ENCODE measurements around the gene DLL3.

The DLL3 gene

DNA sequence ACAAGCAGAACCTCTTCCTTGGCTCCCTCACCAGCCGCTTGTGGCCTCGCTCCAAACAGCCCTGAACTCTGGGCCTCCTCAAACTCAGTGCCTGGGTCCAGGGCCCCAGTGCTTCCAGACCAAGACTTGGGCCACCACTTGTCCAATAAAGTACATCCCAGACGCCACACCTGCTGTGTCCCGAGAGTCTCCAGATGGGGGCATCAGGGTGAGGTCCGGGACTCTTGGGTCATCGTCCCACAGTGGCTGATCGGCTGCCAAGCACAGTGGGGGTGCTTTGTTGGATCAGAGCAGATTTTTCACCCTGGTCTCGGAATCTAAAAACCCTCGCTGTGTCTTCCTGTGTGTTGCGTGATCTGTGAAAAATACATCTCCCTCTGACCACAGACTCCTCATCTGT lies 9.0 kb upstream of the DLL3 start:
- DNase-seq, result no peak

DNA sequence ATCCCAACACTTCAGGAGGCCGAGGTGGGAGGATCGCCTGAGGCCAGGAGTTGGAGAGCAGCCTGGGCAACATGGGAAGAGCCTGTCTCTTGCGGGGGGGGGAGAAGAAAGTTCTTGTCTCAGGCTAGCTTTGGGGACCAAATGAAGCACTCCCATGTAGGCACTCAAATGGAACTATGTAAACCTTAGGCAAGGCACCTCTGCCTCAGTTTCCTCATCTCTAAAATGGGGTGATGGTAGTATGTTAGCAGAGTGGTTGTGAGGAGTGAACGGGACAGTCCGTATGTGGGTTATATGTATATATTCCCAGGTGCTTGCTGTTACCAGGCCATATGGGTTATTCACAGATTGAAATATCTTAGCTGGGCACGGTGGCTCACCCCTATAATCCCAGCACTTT lies 6.5 kb upstream of the DLL3 start:
- no peak for DNase-seq

DNA sequence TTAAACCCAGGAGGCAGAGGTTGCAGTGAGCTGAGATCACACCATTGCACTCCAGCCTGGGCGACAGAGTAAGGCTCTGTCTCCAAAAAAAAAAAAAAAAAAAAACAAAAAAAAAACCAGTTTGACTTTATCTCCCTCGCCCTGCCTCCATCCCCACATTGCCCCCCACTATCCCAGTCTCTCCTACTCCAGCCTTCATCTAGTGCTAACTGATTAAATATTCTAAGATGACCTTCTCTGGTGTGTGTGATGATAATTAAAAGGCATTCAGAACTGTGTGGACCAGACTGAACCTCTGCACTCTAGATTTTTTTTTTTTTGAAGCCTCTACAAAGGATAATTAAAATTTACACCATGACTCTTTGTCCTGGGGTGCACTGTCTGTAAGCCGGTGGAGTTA lies 6.0 kb upstream of the DLL3 start:
- DNase-seq, result no peak

DNA sequence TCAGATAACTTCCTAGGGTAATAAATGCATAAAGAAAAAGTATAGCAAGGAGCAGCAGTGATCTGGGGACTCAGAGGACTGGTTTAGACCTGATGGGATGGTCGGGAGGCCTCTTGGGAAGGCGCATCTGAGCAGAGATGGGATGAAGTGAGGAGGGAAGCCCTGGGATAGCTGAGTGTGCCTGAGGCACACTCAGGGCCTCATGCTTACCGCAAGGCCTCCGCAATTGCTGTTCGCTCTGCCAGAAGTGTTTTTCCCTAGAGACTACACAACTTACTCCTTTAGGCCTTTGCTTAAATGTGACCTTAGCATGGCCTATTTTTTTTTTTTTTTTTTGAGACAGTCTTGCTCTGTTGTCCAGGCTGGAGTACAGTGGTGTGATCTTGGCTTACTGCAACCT lies 4.1 kb upstream of the DLL3 start:
- DNase-seq, result no peak

DNA sequence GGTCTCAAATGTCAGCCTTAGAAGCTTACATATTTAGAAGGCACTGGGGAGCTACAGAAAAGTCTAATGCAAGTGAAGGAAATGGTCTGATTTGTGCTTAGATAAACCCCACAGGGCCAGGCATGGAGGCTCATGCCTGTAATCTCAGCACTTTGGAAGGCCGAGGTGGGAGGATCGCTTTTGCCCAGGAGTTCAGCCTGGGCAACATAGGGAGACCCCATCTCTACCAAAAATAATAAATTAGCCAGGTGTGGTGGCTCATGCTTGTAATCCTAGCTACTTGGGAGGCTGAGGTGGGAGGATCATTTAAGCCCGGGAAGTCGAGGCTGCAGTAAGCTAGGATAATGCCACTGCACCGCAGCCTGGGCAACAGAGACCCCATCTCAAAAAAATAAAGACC lies 2.7 kb upstream of the DLL3 start:
- DNase-seq, result no peak

DNA sequence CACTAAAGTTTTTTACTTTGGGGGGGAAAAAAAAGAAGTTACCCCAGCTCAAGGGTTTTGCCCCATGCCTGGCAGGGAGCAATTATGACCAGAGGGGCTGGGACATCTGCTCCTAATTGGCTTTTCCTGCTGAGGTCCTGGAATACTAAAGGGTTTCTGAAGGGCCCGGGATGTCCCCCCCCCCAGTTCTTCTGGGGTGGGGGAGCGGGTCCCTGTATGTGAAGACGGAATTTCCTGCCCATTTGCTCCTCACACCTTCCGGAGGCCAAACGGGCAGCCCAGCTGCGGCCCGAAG lies 1.1 kb upstream of the DLL3 start:
- no peak for DNase-seq

DNA sequence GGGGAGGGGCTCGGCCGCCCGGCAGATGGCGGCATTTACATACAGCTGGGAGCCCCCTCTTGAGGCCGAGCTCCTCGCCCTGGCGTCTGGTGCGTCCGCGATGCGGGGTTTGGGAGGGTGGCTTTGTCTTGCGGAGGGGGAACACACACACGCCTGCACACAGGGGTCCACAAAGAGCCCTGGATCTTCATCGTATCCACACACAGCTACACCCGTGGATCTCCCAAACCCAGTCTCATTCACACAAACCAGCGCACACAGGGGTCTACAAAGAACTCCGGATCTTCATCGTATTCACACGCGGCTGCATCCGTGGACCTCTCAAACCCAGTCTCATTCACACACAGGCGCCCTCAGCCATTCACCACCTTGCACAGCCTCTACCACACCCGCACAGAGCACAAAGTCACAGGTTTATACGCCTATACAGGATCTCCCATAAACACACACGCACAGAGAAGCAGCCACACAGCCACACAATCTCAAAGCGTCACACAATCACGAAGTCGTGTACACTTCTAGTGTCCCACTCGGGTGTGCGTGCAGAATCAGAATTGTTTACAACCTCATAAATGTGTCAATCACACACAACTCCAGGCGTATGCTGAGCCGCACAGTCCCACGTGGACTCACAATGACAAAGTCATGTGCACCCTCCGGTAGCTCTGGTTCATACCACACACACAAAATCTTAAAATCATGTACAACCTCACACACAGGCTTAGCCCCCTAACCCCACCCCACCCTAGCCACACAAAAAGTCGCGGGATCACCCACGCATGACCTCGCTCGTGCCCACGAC lies 550 bp upstream of the DLL3 start:
- peak; percentile 15 for DNase-seq

DNA sequence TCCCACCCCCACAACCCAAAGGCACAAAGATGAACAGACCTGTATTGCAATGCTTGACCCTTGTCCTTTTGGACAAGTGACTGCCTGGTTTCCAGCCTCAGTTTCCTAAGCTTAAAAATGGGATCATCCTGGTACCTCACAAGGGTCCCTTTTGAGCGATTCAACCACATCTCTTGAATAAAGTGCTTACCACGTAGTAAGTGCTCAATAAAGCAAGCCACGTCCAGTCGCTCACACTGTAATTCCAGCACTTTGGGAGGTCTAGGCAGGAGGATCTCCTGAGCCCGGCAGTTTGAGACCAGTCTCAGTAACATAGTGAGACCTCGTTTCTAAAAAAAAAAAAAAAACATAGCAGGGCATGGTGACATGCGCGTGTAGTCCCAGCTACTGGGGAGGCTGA lies 1.2 kb downstream of the DLL3 start:
- no peak for DNase-seq

DNA sequence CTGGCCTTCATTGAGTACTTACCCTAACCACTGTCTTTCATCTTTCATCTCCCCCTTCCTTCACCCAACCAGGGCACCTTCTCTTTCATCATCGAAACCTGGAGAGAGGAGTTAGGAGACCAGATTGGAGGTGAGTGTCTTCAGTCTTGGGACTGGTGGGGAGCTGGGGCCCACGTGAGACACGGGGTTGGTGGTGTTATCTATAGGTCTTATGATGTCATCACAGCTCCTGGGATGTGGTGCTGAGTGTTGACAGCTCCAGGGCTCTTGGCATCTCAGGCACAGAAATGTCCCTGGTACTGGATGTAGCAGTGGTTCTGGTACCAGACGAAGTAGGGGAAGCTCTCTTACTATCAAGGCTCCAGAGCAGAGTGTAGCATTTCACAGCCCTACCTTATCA lies 1.8 kb downstream of the DLL3 start:
- DNase-seq, result no peak

DNA sequence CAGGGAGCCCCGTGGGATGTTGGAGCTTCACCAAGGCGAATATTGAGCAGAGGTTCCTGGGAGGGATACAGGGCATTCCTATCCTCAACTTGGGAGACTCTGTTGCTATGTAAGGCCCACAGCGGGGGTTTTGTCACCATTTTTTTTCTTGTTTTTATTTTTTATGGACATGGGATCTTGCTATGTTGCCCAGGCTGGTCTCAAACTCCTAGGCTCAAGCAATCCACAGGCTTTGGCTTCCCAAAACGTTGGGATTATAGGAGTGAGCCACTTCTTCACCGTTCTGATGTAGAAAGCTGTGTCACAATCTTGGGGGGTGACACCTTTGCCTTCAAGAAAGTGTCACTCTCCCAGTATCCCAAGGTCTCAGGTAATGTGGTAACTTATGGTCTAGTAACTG lies 2.6 kb downstream of the DLL3 start:
- no peak for DNase-seq

DNA sequence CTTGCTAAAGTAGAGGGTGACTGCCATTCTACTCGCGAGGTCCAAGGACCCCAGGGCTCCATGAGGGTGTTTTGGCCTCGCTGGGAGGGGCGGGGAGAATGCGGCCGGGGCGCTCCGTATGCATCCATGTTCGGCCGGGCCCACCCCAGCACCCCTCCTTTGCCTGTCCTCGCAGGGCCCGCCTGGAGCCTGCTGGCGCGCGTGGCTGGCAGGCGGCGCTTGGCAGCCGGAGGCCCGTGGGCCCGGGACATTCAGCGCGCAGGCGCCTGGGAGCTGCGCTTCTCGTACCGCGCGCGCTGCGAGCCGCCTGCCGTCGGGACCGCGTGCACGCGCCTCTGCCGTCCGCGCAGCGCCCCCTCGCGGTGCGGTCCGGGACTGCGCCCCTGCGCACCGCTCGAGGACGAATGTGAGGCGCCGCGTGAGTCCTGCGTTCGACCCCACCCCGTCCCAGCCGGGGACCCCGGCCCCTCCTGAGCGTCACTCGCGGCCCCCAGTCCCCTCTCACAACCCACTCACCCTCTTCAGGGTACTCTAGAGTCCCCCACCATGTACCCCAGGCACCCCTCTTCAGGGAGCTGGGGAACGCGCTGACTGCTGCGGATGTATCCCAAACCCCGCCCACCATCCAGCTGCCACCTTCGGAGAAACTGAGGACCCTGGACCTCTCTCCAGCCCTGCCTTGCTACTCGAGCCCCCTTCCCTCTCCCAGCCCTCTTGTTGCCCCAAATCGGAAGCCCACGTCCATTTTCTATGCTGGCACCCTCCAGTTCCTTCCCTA lies 4.1 kb downstream of the DLL3 start:
- peak; percentile 59 for DNase-seq

DNA sequence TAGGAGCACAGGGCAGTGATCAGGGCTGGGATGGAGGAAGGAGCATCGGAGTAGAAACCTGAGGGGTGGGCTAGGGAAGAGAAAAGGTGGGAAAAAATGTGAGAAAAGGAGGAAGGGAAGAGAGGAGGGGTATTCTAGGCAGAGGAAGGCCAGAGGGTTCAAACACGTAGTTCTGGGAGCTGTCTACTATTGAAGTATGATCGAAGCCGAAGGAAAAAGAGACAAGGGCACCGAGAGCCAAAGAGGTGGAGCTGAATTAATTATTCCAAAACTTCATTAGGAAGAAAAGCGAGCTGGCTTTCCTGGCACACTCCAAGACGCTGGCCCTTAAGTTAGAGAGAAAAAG lies 7.8 kb downstream of the DLL3 start:
- DNase-seq, result no peak

DNA sequence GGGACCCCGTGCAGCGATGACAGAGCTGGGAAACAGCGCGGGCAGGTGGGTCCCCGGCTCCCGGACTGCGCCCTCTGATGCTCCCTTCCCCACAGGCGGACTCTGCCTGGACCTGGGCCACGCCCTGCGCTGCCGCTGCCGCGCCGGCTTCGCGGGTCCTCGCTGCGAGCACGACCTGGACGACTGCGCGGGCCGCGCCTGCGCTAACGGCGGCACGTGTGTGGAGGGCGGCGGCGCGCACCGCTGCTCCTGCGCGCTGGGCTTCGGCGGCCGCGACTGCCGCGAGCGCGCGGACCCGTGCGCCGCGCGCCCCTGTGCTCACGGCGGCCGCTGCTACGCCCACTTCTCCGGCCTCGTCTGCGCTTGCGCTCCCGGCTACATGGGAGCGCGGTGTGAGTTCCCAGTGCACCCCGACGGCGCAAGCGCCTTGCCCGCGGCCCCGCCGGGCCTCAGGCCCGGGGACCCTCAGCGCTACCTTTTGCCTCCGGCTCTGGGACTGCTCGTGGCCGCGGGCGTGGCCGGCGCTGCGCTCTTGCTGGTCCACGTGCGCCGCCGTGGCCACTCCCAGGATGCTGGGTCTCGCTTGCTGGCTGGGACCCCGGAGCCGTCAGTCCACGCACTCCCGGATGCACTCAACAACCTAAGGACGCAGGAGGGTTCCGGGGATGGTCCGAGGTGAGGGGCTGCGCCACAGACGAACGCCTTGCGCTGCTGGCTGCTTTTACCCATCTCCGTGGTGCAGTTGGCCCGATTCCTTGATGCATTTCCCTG lies 8.4 kb downstream of the DLL3 start:
- DNase-seq, result peak; percentile 64

DNA sequence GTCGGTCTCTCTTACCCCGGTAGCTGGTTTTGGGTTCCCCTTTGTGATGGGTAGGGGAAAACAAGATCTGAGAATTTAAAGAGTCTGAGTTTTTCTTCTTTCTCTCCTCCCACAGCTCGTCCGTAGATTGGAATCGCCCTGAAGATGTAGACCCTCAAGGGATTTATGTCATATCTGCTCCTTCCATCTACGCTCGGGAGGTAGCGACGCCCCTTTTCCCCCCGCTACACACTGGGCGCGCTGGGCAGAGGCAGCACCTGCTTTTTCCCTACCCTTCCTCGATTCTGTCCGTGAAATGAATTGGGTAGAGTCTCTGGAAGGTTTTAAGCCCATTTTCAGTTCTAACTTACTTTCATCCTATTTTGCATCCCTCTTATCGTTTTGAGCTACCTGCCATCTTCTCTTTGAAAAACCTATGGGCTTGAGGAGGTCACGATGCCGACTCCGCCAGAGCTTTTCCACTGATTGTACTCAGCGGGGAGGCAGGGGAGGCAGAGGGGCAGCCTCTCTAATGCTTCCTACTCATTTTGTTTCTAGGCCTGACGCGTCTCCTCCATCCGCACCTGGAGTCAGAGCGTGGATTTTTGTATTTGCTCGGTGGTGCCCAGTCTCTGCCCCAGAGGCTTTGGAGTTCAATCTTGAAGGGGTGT lies 9.1 kb downstream of the DLL3 start:
- DNase-seq, result no peak

DNA sequence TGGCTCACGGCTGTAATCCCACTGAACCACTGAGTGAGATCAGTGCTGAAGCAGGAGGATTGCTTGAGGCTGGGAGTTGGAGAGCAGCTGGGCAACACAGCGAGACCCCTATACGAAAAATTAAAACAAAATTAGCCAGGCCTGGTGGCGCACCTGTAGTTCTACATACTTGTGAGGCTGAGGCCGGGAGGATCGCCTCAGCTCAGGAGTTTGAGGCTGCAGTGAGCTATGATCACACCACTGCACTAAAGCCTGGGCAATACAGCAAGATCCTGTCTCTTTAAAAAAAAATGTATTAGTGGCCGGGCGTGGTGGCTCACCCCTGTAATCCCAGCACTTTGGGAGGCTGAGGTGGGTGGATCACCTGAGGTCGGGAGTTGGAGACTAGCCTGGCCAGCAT lies 9.9 kb downstream of the DLL3 start:
- no peak for DNase-seq

DNA sequence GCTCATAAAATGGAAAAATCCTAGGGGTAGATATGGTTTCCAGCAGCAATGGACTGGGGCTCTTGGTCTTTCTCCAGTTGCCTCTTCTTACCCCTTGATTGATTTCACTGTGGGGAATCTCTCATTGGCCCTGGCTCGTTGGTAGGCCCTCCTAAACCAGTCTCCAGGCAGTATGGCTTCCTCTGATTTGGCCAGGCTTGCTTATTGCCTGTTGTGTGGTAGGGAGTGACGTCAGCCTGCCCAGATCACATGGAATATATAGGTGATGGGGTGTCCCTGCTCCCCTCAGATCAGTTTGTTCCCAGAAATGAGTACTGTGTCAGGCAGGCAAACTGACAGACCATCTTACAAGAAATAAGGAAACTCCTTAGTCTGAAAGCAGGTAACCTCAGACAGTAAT lies 10.5 kb downstream of the DLL3 start:
- DNase-seq, result no peak

DNA sequence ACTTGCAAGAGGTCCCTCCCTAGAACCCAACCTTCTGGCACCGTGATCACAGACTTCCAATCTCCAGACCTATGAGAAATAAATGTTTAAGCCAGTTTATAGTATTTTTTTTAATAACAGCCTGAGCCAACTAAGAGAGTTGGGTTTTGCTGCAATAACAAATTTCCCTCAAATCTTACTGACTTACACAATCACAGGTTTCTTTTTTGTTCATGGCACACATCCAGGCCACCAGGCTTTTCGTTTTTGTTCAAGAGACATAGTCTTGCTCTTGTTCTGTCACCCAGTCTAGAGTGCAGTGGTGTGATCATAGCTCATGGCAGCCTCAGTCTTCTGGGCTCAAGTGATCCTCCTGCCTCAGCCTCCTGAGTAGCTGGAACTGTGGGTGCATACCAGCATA lies 14.2 kb downstream of the DLL3 start:
- DNase-seq, result no peak

DNA sequence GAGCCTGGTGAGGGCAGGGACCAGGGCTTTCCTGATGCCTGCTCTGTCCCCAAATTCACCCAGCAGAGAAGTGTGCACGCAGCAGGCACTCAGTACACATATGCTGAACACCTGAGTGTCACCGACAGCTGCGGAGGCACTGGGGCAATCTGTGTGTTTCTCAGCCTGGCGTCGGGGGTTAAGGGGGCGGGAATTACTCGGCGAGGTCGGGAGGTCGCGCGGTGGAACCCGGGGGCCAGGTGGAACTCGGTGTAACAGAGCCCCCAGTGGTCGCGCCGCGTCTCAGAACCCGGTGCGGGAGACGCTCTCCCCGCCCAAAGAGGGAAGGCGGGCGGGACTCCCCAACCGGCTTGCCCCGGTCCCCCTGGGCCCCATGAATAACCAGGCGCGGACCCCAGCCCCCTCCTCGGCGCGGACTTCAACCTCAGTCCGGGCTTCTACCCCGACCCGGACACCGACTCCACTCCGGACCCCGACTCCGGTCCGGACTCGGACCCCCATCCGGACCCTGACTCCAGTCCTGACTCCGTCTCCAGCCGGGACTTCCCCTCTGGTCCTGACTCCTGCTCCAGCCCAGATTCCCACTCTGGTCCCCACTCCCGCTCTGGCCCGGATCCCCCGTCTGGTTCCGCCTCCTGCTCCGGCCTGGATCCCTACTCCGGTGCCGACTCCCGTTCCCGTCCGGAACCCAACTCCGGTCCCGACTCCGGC lies 16.2 kb downstream of the DLL3 start, which contains the start of gene SELENOV:
Gene SELENOV, plus strand, starts transcription at position 300 of the 711 bp plus-strand sequence. Its CDS starts 74 bp downstream, at position 374.
- DNase-seq, result no peak

DNA sequence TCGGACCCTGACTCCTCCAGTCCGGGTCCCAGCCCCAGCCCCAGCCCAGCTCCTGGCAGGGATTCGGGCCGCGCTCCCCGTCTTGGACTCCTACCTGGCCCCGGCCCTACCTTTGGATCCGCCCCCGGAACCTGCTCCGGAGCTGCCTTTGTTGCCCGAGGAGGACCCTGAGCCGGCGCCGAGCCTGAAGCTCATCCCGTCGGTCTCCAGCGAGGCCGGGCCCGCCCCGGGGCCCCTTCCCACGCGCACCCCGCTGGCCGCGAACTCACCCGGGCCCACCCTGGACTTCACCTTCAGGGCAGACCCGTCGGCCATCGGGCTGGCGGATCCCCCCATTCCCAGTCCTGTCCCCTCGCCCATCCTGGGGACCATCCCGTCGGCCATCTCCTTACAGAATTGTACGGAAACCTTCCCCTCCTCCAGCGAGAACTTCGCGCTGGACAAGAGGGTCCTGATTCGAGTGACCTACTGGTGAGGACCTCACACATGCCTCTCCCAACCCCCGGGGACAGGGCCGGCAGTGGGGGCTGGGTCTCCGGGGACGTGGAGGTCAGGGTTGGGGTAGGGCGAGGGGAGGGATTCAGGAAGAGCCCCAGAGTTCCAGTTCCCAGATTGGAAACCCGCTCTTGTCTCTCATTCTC lies 16.9 kb downstream of the DLL3 start:
- DNase-seq, result no peak

DNA sequence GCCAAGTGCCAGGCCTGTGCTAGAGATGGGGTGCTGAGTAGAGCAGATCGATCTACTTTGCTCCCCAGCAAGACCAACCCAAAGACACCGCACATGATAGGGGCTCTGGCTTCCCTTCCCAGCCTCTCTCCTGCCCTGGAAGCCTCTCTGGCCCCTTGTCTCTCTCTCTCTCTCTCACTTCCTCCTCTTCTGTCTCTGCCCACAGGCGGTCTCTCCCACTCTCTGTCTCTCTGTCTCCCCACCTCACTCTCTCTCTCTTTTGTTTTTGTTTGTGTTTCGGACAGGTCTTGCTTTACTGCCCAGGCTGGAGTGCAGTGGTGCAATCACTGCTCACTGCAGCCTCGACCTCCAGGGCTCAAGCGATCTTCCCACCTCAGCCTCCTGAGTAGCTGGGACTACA lies 17.5 kb downstream of the DLL3 start:
- DNase-seq, result no peak

DNA sequence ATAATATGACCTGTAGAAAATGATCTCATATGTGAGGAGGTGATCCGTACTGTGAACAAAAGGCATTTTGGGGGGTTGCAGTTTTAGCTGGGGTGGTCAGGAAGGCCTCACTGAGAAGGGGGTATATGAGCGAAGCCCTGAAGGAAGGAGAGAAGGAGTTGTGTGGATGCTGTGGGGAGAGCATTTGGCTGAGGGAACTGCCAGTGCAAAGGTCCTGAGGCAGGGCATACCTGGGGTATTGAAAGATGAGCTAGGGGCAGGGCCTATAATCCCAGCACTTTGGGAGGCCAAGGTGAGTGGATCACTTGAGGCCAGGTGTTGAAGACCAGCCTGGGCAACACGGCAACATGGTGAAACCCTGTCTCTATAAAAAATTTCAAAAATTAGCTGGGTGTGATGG lies 18.7 kb downstream of the DLL3 start:
- DNase-seq, result no peak

DNA sequence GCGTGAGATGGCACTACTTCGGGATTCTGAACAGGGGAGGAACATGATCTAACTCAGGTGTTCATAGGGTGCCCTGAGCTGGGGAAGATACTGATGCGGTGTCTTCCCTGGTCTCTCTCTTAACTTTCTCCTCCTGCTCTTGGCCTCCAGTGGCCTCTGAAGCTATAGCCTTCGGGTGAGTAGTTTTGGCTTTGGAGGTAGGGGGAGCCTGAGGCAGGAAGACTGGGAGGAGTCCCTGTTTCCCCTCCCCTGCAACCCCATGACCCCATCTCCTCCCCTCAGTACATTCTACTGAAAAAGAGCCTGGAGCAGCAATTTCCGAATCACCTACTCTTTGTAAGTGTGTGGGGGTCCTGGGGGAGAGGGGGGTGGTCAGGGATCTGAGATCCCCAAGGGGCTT lies 19.7 kb downstream of the DLL3 start:
- no peak for DNase-seq

Data from fibroblast of upper back skin (primary cell).